ENCODE measurements around the gene MEPE. TPM values are rescaled to one million over a fixed set of nuclear protein-coding genes. Genes with fewer than 3 reads are reported as not detected.
"Not testable (repeated sequence)": the region's sequence is repeated elsewhere in the genome, so short reads cannot be mapped to it uniquely, and the experiment has no call there.

MEPE gene
- total RNA-seq, 4 donors from 2014 or later: not detected

DNA sequence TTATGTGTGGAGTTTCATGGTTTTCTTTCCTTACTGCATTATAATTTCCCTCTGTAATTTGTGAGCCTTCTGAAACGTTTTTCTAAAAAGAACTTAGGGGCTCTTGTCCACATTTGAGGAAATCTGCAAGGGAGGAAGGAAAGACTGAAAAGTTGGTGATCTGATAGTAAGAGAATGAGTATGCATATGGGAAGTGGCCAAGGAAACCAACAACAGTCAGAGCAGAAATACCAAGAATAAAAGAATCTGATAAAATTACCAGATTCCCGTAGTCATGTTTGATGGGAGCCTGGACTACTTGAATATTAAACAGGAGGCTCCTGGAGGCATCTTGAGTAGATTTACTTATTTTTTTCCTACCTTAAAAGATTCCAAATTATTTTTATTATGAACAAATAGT lies 50.1 kb downstream of the MEPE start:
- H3K9me3 ChIP-seq: no peaks in the 10 kb centered on the region
- no peaks in the 10 kb centered on the region for H3K36me3 ChIP-seq
- WGBS: 81% methylated on average over 2 of the region's 2 CpGs
- no peaks in the 10 kb centered on the region for H3K4me1 ChIP-seq
- H3K27ac ChIP-seq: no peak overlapping the region
- TF ChIP-seq, protein P1, sequence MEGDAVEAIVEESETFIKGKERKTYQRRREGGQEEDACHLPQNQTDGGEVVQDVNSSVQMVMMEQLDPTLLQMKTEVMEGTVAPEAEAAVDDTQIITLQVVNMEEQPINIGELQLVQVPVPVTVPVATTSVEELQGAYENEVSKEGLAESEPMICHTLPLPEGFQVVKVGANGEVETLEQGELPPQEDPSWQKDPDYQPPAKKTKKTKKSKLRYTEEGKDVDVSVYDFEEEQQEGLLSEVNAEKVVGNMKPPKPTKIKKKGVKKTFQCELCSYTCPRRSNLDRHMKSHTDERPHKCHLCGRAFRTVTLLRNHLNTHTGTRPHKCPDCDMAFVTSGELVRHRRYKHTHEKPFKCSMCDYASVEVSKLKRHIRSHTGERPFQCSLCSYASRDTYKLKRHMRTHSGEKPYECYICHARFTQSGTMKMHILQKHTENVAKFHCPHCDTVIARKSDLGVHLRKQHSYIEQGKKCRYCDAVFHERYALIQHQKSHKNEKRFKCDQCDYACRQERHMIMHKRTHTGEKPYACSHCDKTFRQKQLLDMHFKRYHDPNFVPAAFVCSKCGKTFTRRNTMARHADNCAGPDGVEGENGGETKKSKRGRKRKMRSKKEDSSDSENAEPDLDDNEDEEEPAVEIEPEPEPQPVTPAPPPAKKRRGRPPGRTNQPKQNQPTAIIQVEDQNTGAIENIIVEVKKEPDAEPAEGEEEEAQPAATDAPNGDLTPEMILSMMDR (IDR thresholded peaks at IDR 0.05): no peak
- TF ChIP-seq POLR2AphosphoS5 (IDR thresholded peaks at IDR 0.05): no peak
- TF ChIP-seq POLR2A (IDR thresholded peaks at IDR 0.05): no peak
- no peak for TF ChIP-seq EP300 (IDR thresholded peaks at IDR 0.05)
- H3K4me3 ChIP-seq: no peak overlapping the region
- no peak for DNase-seq (ENCODE audit: low spot score in 2 of 2)
- H3K27me3 ChIP-seq: no peaks in the 10 kb centered on the region

DNA sequence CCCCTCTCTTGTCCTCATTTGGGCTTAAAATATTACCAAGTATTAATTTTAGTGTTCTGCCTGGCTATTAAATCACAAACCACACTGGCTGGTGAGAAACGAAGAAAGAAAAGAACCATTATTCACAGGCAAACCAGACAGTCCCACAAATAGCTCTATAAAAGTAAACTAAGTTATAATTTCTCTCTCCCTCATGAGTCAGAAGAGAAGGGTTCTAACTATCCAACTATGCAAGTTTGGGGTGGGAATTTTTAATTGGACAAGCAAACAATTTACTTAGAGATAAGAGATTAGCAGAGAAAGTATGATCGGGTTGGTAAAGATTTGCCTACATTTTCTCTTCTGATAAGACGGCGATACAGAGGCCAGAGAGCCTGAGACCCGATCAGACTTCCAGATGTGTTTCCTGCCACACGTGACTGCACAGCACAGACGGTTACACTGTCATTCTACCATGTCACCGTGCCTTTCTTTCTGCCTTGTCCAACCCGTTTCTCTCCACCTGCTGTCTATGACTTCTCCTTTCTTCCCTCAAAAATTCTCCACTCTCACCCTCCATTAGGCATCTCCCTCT lies 52.3 kb downstream of the MEPE start:
- Histone ChIP-seq H3K9me3 (no peaks in the 10 kb centered on the region), H3K36me3 (no peaks in the 10 kb centered on the region), H3K27me3 (no peaks in the 10 kb centered on the region), H3K4me3 (no peak overlapping the region), H3K4me1 (no peaks in the 10 kb centered on the region), H3K27ac (no peak overlapping the region)
- TF ChIP-seq, protein P1 (IDR thresholded peaks at IDR 0.05): no peak
- TF ChIP-seq EP300 (IDR thresholded peaks at IDR 0.05): no peak
- no peak for TF ChIP-seq POLR2A (IDR thresholded peaks at IDR 0.05)
- TF ChIP-seq POLR2AphosphoS5 (IDR thresholded peaks at IDR 0.05): no peak
- DNase-seq (ENCODE audit: low spot score in 2 of 2): no peak
- 62% methylated on average over 9 of the region's 9 CpGs for whole genome bisulfite sequencing

DNA sequence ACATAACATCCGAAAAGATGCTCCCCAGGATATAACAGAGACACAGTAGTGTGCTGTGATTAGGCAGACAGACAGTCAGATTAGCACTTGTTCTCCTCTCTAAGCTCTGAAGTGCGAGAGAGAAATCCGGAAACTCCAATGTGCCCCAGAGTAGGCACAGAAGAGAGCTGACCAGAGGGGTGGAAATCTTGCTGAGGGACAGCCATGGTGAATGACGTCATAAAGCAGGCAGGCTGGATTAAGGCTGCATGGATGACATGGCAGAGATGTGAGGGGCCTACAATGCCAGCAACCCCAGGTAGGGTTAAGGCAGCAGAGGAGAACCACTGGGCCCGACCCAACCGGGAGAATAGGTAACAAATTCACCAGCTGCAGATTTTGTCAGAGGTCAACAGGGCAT lies 53.3 kb downstream of the MEPE start:
- Histone ChIP-seq H3K9me3 (no peaks in the 10 kb centered on the region), H3K4me1 (no peaks in the 10 kb centered on the region), H3K27me3 (no peaks in the 10 kb centered on the region), H3K36me3 (no peaks in the 10 kb centered on the region), H3K4me3 (no peak overlapping the region), H3K27ac (no peak overlapping the region)
- no peak for DNase-seq (ENCODE audit: low spot score in 2 of 2)
- TF ChIP-seq POLR2A (IDR thresholded peaks at IDR 0.05) (no peak), POLR2AphosphoS5 (IDR thresholded peaks at IDR 0.05) (no peak), EP300 (IDR thresholded peaks at IDR 0.05) (no peak)
- TF ChIP-seq, protein P1 (IDR thresholded peaks at IDR 0.05): no peak
- 86% methylated on average over 6 of the region's 6 CpGs for WGBS

DNA sequence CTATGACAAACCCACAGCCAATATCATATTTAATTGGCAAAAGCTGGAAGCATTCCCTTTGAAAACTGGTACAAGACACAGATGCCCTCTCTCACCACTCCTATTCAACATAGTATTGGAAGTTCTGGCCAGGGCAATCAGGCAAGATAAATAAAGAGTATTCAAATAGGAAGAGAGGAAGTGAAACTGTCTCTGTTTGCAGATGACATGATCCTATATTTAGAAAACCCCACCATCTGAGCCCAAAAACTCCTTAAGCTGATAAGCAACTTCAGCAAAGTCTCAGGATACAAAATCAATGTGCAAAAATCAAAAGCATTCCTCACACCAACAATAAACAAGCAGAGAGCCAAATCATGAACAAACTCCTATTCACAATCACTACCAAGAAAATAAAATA lies 58.0 kb downstream of the MEPE start:
- H3K36me3 ChIP-seq; H3K4me1 ChIP-seq; H3K27me3 ChIP-seq; H3K9me3 ChIP-seq; DNase-seq (ENCODE audit: low spot score in 2 of 2); H3K27ac ChIP-seq; H3K4me3 ChIP-seq: not testable (repeated sequence)

DNA sequence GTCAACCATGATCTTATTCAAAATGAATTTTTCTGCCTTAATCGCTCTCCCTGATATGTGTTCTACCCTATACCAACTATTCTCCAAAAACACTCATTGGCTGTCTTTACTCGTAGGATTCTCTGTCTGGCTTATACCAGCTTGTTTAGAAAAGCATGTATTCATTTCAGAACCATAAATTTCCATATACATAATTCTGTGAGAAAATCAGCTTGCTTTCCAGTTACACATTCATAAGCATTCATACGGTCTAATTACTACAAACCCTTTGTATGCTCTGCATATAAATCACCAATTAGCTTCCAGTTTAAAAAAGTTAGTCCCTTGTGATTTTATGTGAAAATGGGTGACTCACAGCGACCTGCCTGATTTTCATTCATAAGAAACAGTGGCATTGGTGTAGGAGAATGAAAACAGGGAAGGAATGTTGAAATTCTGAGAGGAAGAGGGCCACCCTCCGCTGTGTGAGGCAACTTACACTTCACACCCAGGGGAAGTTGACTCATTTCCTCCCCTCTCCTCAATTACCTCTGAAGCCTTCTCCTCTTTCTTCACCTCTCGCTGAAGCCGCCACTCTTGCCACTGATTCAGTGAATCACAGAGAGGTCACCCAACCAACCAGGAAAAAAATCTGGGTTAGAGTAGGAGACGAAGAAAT lies 63.3 kb downstream of the MEPE start:
- Histone ChIP-seq H3K27ac (no peak overlapping the region), H3K4me1 (no peaks in the 10 kb centered on the region), H3K27me3 (no peaks in the 10 kb centered on the region), H3K9me3 (no peaks in the 10 kb centered on the region), H3K36me3 (no peaks in the 10 kb centered on the region), H3K4me3 (no peak overlapping the region)
- 61% methylated on average over 8 of the region's 8 CpGs for WGBS
- DNase-seq (ENCODE audit: low spot score in 2 of 2): no peak
- TF ChIP-seq POLR2A (IDR thresholded peaks at IDR 0.05) (no peak), EP300 (IDR thresholded peaks at IDR 0.05) (no peak), POLR2AphosphoS5 (IDR thresholded peaks at IDR 0.05) (no peak)
- TF ChIP-seq, protein P1 (IDR thresholded peaks at IDR 0.05): no peak

Other genes with a start within 250 kb of the MEPE start
- gene DSPP, start 224.4 kb upstream of the MEPE start, total RNA-seq: not detected
- gene DMP1, start 182.7 kb upstream of the MEPE start, total RNA-seq: not detected
- not detected for gene IBSP, start 33.4 kb upstream of the MEPE start, total RNA-seq
- 10 to 100 TPM in 1 of 4 donors, 1 to 10 TPM in 2, not detected in 1; 2.0 to 11.3 (median 2.9) TPM for gene SPP1, start 142.7 kb downstream of the MEPE start, total RNA-seq
- gene PKD2, start 174.7 kb downstream of the MEPE start, total RNA-seq: 10 to 100 TPM; 10.8 to 36.7 (median 18.2) TPM